Measurements from ENCODE around the gene DUSP9. TPM values are rescaled to one million over a fixed set of nuclear protein-coding genes. Genes with fewer than 3 reads are reported as not detected.
"Not testable (repeated sequence)": the region's sequence is repeated elsewhere in the genome, so short reads cannot be mapped to it uniquely, and the experiment has no call there.

Gene DUSP9
- total RNA-seq, 1 donor from 2014 or later, result 2.9 TPM

DNA sequence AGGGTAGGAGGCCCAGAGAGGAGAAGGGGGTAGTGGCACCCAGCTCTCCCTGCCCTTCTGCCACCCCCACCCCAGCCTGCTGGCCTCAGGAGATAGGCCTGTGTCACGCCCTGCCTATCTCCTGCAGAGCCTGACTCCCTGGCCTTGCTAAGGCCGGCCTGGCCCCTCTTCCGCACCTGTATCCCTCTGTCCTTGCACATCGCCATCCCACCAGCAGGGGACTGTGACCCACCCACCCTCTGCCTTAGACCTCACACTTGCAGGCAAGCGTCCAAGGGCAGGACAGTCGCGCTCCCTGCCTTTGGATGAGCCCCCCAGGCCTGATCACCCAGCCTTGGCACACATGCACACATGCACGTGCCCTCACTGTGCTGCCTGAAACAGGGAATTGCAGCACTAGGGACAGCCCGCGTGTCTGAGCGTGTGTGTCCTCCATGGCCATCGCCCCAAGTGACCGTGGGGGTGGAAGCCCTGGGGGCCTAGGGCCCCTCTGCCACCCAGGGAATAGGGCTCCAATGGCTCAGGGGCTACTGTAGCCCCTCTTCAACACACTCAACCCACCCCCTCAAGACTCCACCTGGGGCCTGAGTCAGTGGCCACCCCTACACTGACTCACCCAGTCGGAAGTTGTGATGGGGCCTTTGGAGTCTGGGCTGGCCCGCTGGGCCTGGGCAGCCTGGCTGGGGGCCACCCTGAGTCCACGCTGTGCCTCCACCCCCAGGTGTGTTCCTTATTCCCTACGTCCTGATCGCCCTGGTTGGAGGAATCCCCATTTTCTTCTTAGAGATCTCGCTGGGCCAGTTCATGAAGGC, 42.9 kb downstream of the DUSP9 start:
- DNase-seq (ENCODE audit: low spot score in 2 of 2) (no peak), FAIRE-seq (no peak)

GRCh38 chrX:153690466-153690865, 43.5 kb downstream of the DUSP9 start:
- FAIRE-seq (no peak), DNase-seq (ENCODE audit: low spot score in 2 of 2) (no peak)

- DNase-seq (ENCODE audit: low spot score in 2 of 2); FAIRE-seq: not testable (repeated sequence)
Measured at GRCh38 chrX:153691032-153691827, 44.2 kb downstream of the DUSP9 start.

- DNase-seq (ENCODE audit: low spot score in 2 of 2) (no peak), FAIRE-seq (no peak)
Measured at GRCh38 chrX:153692003-153692402, 45.0 kb downstream of the DUSP9 start.

GRCh38 chrX:153692611-153693156, 45.7 kb downstream of the DUSP9 start:
- DNase-seq (ENCODE audit: low spot score in 2 of 2) (no peak), FAIRE-seq (no peak)

GRCh38 chrX:153693216-153694086, 46.4 kb downstream of the DUSP9 start:
- FAIRE-seq (no peak), DNase-seq (ENCODE audit: low spot score in 2 of 2) (no peak)

DNA sequence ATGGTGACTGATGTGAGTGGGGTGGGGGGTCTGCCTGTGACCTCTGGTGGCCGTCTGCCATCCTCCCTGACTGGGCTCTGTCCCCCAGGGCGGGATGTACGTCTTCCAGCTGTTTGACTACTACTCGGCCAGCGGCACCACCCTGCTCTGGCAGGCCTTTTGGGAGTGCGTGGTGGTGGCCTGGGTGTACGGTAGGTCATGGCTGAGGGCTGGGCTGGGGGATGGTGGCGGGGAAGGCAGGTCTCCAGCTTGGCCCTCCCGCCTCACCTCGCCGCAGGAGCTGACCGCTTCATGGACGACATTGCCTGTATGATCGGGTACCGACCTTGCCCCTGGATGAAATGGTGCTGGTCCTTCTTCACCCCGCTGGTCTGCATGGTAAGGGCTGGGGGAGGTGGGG, 47.3 kb downstream of the DUSP9 start:
- DNase-seq (ENCODE audit: low spot score in 2 of 2); FAIRE-seq: not testable (repeated sequence)

DNA sequence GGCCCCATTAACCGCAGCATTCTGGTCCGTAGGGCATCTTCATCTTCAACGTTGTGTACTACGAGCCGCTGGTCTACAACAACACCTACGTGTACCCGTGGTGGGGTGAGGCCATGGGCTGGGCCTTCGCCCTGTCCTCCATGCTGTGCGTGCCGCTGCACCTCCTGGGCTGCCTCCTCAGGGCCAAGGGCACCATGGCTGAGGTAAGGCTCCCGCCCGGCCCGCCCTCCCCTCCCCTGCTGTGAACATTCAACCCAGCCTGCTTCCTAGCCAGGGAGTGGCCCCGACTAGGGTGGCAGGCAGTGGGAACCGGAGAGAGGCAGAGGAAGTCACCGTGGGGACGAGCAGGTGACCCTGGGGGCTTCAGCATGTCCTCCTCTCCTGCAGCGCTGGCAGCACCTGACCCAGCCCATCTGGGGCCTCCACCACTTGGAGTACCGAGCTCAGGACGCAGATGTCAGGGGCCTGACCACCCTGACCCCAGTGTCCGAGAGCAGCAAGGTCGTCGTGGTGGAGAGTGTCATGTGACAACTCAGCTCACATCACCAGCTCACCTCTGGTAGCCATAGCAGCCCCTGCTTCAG, 47.8 kb downstream of the DUSP9 start:
- FAIRE-seq, result no peak

DNA sequence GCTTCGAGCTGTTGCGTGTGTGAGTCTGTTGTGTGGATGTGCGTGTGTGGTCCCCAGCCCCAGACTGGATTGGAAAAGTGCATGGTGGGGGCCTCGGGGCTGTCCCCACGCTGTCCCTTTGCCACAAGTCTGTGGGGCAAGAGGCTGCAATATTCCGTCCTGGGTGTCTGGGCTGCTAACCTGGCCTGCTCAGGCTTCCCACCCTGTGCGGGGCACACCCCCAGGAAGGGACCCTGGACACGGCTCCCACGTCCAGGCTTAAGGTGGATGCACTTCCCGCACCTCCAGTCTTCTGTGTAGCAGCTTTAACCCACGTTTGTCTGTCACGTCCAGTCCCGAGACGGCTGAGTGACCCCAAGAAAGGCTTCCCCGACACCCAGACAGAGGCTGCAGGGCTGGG, 49.1 kb downstream of the DUSP9 start:
- no peak for FAIRE-seq

More for the DNA sequence above, 47.8 kb downstream of the DUSP9 start:
- DNase-seq (ENCODE audit: low spot score in 2 of 2), result no peak

GRCh38 chrX:153696538-153696937, 49.5 kb downstream of the DUSP9 start:
- DNase-seq (ENCODE audit: low spot score in 2 of 2); FAIRE-seq: not testable (repeated sequence)

More for the DNA sequence above, 49.1 kb downstream of the DUSP9 start:
- DNase-seq (ENCODE audit: low spot score in 2 of 2), result no peak

- FAIRE-seq; DNase-seq (ENCODE audit: low spot score in 2 of 2): not testable (repeated sequence)
Measured at GRCh38 chrX:153696986-153697722, 50.2 kb downstream of the DUSP9 start.

DNA sequence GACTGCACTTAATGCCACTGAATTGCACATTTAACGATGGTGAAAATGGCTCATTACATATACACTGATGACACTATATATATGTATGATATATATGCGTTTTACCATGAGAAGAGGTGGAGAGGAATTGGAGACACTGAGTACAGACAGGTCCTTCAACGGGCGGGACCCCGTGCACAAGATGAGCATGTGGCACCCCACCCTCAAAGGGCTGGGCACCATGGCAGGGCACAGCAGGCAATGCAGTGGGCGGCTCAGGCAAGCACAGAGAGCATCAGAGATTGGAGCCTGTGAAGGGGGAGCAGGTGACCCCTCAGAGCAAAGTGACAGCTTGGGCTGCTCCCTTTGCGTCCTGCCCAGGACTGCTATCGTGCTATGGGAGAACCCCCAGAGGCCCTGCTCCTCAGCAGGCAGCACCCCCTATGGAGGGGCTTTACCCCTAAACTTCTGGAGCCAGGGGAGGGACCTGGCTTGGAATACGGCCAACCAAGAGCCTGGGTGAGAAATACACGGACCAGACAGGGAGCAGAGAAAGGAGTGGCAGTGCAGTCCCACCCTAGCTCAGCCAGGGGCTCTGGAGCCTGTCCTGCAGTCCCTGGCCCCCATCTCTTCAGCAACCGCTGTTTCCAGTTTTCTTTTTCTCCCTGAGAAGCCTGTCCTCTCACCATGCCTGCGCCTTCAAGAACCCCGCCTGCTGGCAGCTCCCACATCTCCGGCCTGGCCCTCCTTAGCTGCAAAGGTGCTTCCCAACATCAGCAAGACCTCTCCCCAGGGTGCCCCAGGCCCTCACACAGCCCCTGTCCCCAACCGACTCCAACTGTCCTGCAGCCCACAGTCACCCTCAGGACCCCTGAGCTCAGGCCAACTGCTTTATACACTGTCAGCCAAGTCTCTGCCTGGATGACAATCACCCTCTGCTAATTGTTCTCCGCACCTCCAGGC, 51.2 kb downstream of the DUSP9 start:
- FAIRE-seq, result no peak
- DNase-seq (ENCODE audit: low spot score in 2 of 2), result no peak

DNA sequence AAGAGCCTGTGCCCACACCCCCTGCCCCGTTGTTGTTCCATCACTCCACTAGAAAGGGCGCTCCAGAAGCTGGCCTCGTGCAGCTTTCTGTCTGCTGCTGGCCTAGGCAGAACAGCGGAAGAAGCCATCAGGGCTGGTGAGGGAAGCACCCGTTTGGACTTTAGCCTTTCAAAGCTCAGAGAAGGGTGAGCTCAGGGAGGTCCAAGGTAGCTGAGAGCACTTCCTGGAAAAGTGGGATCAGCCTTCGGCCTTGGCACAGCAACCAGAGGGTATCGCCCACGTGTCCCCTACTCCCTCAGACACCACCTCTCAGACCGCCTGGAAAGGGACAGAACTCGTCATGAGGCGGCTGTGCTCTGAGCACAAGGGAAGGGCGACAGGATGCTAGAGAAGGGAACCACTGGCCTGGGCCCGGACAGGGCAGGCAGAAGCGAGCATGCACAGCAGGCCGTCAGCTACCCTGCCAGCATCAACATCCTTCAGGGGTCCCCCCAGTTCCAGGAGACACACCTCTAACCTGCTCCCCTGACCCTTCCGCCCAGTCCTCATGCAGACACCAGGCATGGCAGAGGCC, 52.3 kb downstream of the DUSP9 start:
- DNase-seq (ENCODE audit: low spot score in 2 of 2); FAIRE-seq: not testable (repeated sequence)

- FAIRE-seq; DNase-seq (ENCODE audit: low spot score in 2 of 2): not testable (repeated sequence)
Measured at GRCh38 chrX:153699784-153700371, 52.9 kb downstream of the DUSP9 start.

GRCh38 chrX:153700376-153700945, 53.5 kb downstream of the DUSP9 start:
- DNase-seq (ENCODE audit: low spot score in 2 of 2) (no peak), FAIRE-seq (no peak)

All from frontal cortex (tissue), 4 donors.